Measurements from ENCODE around the gene DYNLL2.
"Not testable (repeated sequence)": the region's sequence is repeated elsewhere in the genome, so short reads cannot be mapped to it uniquely, and the experiment has no call there.

The DYNLL2 gene

DNA sequence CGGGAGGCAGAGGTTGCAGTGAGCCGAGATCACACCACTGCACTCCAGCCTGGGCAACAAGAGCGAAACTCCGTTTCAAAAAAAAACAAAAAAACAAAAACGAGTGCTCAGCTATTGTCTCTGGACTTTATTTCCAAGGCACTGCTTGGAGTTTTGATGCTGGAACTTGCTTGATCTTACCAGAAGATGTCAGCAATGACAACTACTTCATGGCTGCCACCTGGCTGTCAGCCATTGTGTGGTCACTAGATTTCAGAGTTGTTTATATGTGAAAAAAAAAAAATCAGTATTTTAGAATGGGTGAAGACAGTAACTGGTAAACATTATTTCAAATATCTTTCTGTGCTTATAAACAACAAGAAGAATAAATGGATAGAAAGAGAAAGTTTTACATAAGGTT is 38.7 kb downstream of the DYNLL2 start:
- TF ChIP-seq, protein P1, sequence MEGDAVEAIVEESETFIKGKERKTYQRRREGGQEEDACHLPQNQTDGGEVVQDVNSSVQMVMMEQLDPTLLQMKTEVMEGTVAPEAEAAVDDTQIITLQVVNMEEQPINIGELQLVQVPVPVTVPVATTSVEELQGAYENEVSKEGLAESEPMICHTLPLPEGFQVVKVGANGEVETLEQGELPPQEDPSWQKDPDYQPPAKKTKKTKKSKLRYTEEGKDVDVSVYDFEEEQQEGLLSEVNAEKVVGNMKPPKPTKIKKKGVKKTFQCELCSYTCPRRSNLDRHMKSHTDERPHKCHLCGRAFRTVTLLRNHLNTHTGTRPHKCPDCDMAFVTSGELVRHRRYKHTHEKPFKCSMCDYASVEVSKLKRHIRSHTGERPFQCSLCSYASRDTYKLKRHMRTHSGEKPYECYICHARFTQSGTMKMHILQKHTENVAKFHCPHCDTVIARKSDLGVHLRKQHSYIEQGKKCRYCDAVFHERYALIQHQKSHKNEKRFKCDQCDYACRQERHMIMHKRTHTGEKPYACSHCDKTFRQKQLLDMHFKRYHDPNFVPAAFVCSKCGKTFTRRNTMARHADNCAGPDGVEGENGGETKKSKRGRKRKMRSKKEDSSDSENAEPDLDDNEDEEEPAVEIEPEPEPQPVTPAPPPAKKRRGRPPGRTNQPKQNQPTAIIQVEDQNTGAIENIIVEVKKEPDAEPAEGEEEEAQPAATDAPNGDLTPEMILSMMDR (IDR thresholded peaks at IDR 0.05; ENCODE audit: borderline replicate concordance, insufficient read depth, low read depth, low read length): peak; percentile 12; the same call in 1 of the 2 replicates
- H3K4me3 ChIP-seq (ENCODE audit: low read depth, low read length): no peak overlapping the region

DNA sequence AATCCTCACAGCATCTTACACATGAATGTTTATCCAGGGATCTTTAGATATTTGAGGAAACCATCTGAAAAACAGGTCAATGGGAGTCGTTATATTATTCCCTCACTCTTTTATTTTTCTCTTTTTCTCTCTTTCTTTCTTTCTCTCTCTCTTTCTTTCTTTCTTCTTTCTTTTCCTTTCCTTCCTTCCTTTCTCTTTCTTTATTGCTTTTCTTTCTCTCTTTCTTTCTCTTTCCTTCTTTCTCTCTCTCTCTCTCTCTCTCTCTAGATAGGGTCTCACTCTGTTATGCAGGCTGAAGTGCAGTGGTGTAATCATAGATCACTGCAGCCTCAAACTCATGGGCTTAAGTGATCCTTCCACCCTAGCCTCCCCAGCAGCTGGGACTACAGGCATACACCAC is 44.6 kb downstream of the DYNLL2 start:
- TF ChIP-seq, protein P1 (IDR thresholded peaks at IDR 0.05; ENCODE audit: borderline replicate concordance, insufficient read depth, low read depth, low read length): no peak
- no peak overlapping the region for H3K4me3 ChIP-seq (ENCODE audit: low read depth, low read length)

DNA sequence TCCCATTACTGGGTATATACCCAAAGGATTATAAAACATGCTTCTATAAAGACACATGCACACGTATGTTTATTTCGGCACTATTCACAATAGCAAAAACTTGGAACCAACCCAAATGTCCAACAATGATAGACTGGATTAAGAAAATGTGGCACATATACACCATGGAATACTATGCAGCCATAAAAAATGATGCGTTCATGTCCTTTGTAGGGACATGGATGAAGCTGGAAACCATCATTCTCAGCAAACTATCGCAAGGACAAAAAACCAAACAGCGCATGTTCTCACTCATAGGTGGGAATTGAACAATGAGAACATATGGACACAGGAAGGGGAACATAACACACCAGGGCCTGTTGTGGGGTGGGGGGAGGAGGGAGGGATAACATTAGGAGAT is 49.5 kb downstream of the DYNLL2 start:
- not testable (repeated sequence) for H3K4me3 ChIP-seq (ENCODE audit: low read depth, low read length)

DNA sequence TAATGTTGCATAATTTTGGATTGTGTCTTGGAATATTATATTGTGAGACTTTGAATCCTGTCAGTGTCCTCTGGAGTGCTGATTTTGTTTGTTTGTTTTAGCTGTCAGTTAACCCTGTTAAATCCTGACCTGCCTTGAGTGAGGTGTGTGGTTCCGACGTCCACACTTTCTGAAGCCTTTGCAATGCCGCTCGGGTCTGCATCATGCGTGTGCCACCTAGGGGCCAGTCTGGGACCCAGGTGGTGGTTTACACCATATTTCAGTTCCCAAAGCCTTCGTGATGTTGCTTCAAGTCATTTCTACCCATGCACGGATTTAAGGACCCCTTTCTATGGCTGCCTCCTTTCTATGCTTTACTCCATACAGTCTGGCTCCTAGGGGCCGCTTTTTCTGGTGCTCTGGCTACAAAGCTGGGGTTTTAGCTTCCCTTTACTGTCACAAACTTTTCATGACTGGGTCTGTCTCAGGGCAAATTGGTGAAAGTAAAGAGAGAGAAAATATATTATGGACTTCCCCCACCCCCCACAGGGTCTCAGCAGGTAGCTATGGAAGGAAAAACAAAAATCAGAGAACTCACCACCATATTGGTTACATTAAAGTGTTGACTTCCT is 53.6 kb downstream of the DYNLL2 start:
- TF ChIP-seq, protein P1 (IDR thresholded peaks at IDR 0.05; ENCODE audit: borderline replicate concordance, insufficient read depth, low read depth, low read length): peak; percentile 51; the same call in 1 of the 2 replicates
- no peak overlapping the region for H3K4me3 ChIP-seq (ENCODE audit: low read depth, low read length)

DNA sequence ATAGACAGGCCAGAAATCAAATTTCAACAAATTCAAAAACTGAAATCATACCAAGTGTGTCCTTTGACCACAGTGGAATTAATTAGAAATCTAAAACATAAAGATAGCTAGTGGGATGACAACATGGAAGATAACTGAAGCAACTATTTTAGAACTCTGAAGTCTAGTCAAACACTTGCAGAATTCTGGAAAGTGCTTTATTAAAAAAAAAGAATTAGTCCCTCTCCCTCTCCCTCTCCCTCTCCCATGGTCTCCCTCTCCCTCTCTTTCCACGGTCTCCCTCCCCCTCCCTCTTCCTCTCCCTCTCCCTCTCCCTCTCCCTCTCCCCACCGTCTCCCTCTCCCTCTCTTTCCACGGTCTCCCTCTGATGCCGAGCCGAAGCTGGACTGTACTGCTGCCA is 58.3 kb downstream of the DYNLL2 start:
- no peak overlapping the region for H3K4me3 ChIP-seq (ENCODE audit: low read depth, low read length)
- TF ChIP-seq, protein P1 (IDR thresholded peaks at IDR 0.05; ENCODE audit: borderline replicate concordance, insufficient read depth, low read depth, low read length): no peak

DNA sequence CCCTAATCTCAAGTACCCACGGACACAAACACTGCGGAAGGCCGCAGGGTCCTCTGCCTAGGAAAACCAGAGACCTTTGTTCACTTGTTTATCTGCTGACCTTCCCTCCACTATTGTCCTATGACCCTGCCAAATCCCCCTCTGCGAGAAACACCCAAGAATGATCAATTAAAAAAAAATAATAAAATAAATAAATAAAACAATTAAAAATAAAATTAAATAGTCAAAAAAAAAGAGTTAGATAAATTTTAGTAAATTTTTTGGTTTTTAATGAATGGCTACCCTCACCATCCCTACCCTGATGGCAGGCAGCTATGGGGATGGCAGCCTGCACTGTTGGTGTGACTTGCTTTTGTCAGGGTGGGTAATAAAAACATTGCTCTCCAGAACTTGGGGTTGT is 60.1 kb downstream of the DYNLL2 start:
- H3K4me3 ChIP-seq (ENCODE audit: low read depth, low read length): not testable (repeated sequence)

DNA sequence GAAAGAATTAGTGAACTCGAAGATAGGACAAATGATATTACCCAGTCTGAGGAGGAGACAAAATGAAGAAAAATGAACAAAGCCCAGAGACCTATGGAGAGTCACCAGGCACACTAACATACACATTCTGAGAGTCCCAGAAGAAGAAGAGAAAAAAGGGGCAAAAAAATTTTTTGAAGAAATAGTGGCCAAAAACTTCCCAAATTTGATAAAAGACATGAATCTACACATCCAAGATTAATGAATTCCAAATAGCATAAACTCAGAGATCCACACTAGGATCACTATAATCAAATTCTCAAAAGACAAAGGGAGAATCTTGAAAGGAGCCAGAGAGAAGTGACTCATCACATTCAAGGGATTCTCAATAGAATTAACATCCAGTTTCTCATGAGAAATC is 61.6 kb downstream of the DYNLL2 start:
- TF ChIP-seq, protein P1 (IDR thresholded peaks at IDR 0.05; ENCODE audit: borderline replicate concordance, insufficient read depth, low read depth, low read length): no peak
- H3K4me3 ChIP-seq (ENCODE audit: low read depth, low read length): no peak overlapping the region
